Epithelial cell of prostate (primary cell): ENCODE data around the gene GMPR.

Experiments used
- DNase-seq: peaks from one replicate; pipeline ENCODE4 v3.0.0-alpha.2; 2011; ENCODE audit warnings: low read depth, low spot score
- H3K27ac ChIP-seq: fragments of 450-650 bp; 2 replicates; pipeline ENCODE4 v1.5.1; 2017; ENCODE audit warnings: mild to moderate bottlenecking

The GMPR gene

GRCh38 chr6:16292942-16293341 lies 54.6 kb downstream of the GMPR start:
- H3K27ac ChIP-seq: no peak overlapping the region
- DNase-seq: no peak

- DNase-seq: no peak
- no peak overlapping the region for H3K27ac ChIP-seq
These were observed 56.0 kb downstream of the GMPR start for GRCh38 chr6:16294371-16294770.

GRCh38 chr6:16295060-16295459 lies 56.7 kb downstream of the GMPR start:
- no peak overlapping the region for H3K27ac ChIP-seq
- no peak for DNase-seq

- no peak for DNase-seq
- H3K27ac ChIP-seq: no peak overlapping the region
These were observed 57.1 kb downstream of the GMPR start for GRCh38 chr6:16295471-16295870.

- no peak for DNase-seq
- no peak overlapping the region for H3K27ac ChIP-seq
These were observed 57.8 kb downstream of the GMPR start for GRCh38 chr6:16296061-16296670.

GRCh38 chr6:16299861-16300260 lies 61.5 kb downstream of the GMPR start:
- no peak for DNase-seq
- no peak overlapping the region for H3K27ac ChIP-seq

- no peak overlapping the region for H3K27ac ChIP-seq
- DNase-seq: no peak
These were observed 63.1 kb downstream of the GMPR start for GRCh38 chr6:16301511-16301910.

GRCh38 chr6:16302721-16303552 lies 64.5 kb downstream of the GMPR start:
- no peak for DNase-seq
- no peak overlapping the region for H3K27ac ChIP-seq

- DNase-seq: no peak
- H3K27ac ChIP-seq: no peak overlapping the region
These were observed 66.9 kb downstream of the GMPR start for GRCh38 chr6:16305246-16305725.

- no peak overlapping the region for H3K27ac ChIP-seq
- DNase-seq: no peak
These were observed 67.4 kb downstream of the GMPR start for GRCh38 chr6:16305788-16306187.

- DNase-seq: no peak
- no peak overlapping the region for H3K27ac ChIP-seq
These were observed 67.9 kb downstream of the GMPR start for GRCh38 chr6:16306334-16306733.

- no peak overlapping the region for H3K27ac ChIP-seq
- no peak for DNase-seq
These were observed 73.4 kb downstream of the GMPR start for GRCh38 chr6:16311763-16312162.

GRCh38 chr6:16313732-16314131 lies 75.3 kb downstream of the GMPR start:
- no peak for DNase-seq
- no peak overlapping the region for H3K27ac ChIP-seq

- DNase-seq: no peak
- H3K27ac ChIP-seq: no peak overlapping the region
These were observed 75.9 kb downstream of the GMPR start for GRCh38 chr6:16314296-16314695.

GRCh38 chr6:16316741-16317251 lies 78.4 kb downstream of the GMPR start:
- peak overlapping the region; percentile 31 for H3K27ac ChIP-seq
- no peak for DNase-seq

GRCh38 chr6:16318538-16318937 lies 80.2 kb downstream of the GMPR start:
- DNase-seq: no peak
- peak overlapping the region; percentile 53 for H3K27ac ChIP-seq

- no peak for DNase-seq
- peak overlapping the region; percentile 53 for H3K27ac ChIP-seq
These were observed 80.8 kb downstream of the GMPR start for GRCh38 chr6:16318953-16319720.

GRCh38 chr6:16319813-16320532 lies 81.6 kb downstream of the GMPR start:
- H3K27ac ChIP-seq: peak overlapping the region; percentile 44
- DNase-seq: no peak

GRCh38 chr6:16320533-16321340 lies 82.3 kb downstream of the GMPR start:
- peak overlapping the region; percentile 44 for H3K27ac ChIP-seq

More at GRCh38 chr6:16320533-16321340, 82.3 kb downstream of the GMPR start:
- DNase-seq: no peak
